ENCODE results near the gene RPS18. TPM values are rescaled to one million over a fixed set of nuclear protein-coding genes. Genes with fewer than 3 reads are reported as not detected.

RPS18 gene
- total and polyA plus RNA-seq, 4 donors, result 742 to 1,432 (median 1,060) TPM

- 7% methylated on average over 28 of the region's 28 CpGs for WGBS
- H3K36me3 ChIP-seq (ENCODE audit: control insufficient read depth in 4 of 4, insufficient read depth in 3 of 4, low read depth in 1 of 4, low read length in 3 of 4), result peaks cover 0 to 6% (median 1%) of the 10 kb centered on the region in 4 donors
- peaks cover 2 to 29% (median 23%) of the 10 kb centered on the region in 4 donors for H3K4me1 ChIP-seq (ENCODE audit: control insufficient read depth in 4 of 4, insufficient read depth in 4 of 4, low read length in 3 of 4)
- peak overlapping the region; percentile 92 to 97 for H3K27ac ChIP-seq (ENCODE audit: low read depth in 1 of 2, low read length in 2 of 2)
- no peaks in the 10 kb centered on the region for H3K27me3 ChIP-seq (ENCODE audit: control insufficient read depth in 4 of 4, insufficient read depth in 4 of 4, low read length in 3 of 4)
- H3K9me3 ChIP-seq (ENCODE audit: control insufficient read depth in 4 of 4, low read length in 3 of 4), result no peaks in the 10 kb centered on the region
- H3K4me3 ChIP-seq (ENCODE audit: low read depth in 1 of 3, low read length in 3 of 3), result peak overlapping the region; percentile 3 to 46 (median 42)
- DNase-seq (ENCODE audit: low spot score), result peak; percentile 93
- H3K9ac ChIP-seq (ENCODE audit: low read depth in 1 of 2, low read length in 2 of 2), result peak overlapping the region; percentile 70 to 86
- TF ChIP-seq RXRA (IDR thresholded peaks at IDR 0.05), result no peak
- TF ChIP-seq JUND (IDR thresholded peaks at IDR 0.05), result no peak
- peak; percentile 92 to 93 for TF ChIP-seq RAD21 (IDR thresholded peaks at IDR 0.05)
- no peak for TF ChIP-seq REST (IDR thresholded peaks at IDR 0.05)
- TF ChIP-seq CTCF (IDR thresholded peaks at IDR 0.05; ENCODE audit: low read depth, low read length, missing input control), result peak; percentile 97
- TF ChIP-seq MAX (IDR thresholded peaks at IDR 0.05), result no peak
- TF ChIP-seq HNF4G (IDR thresholded peaks at IDR 0.05), result no peak
- no peak for TF ChIP-seq SP1 (IDR thresholded peaks at IDR 0.05)
- TF ChIP-seq HNF4A (conservative IDR thresholded peaks at IDR 0.05), result no peak
- no peak for TF ChIP-seq NR2F2 (IDR thresholded peaks at IDR 0.05)
- no peak for TF ChIP-seq GABPA (IDR thresholded peaks at IDR 0.05 in 1 of 2, conservative IDR thresholded peaks at IDR 0.05 in 1 of 2)
Observed at GRCh38 chr6:33247977-33248642, 23.8 kb upstream of the RPS18 start.

- DNase-seq (ENCODE audit: low spot score), result no peak
- H3K27ac ChIP-seq (ENCODE audit: low read depth in 1 of 2, low read length in 2 of 2), result peak overlapping the region; percentile 92 to 97
- peak overlapping the region; percentile 70 to 86 for H3K9ac ChIP-seq (ENCODE audit: low read depth in 1 of 2, low read length in 2 of 2)
- H3K9me3 ChIP-seq (ENCODE audit: control insufficient read depth in 4 of 4, low read length in 3 of 4), result no peaks in the 10 kb centered on the region
- TF ChIP-seq FOXA1 (IDR thresholded peaks at IDR 0.05) (no peak), REST (IDR thresholded peaks at IDR 0.05) (no peak)
- H3K36me3 ChIP-seq (ENCODE audit: control insufficient read depth in 4 of 4, insufficient read depth in 3 of 4, low read depth in 1 of 4, low read length in 3 of 4), result peaks cover 0 to 6% (median 1%) of the 10 kb centered on the region in 4 donors
- under 1% methylated on average over 18 of the region's 18 CpGs for WGBS
- no peaks in the 10 kb centered on the region for H3K27me3 ChIP-seq (ENCODE audit: control insufficient read depth in 4 of 4, insufficient read depth in 4 of 4, low read length in 3 of 4)
- H3K4me3 ChIP-seq (ENCODE audit: low read depth in 1 of 3, low read length in 3 of 3), result peak overlapping the region; percentile 3 to 46 (median 42)
- H3K4me1 ChIP-seq (ENCODE audit: control insufficient read depth in 4 of 4, insufficient read depth in 4 of 4, low read length in 3 of 4), result peaks cover 2 to 29% (median 23%) of the 10 kb centered on the region in 4 donors
Observed at GRCh38 chr6:33248643-33248931, 23.3 kb upstream of the RPS18 start.
